HG03558 (cell line): ENCODE data around the gene HLA-DRA.

Experiments
- ATAC-seq: cut with Tn5 transposase; IDR thresholded peaks from one replicate; pipeline ENCODE4 v1.9.1; 2021; ENCODE audit warnings: moderate number of reproducible peaks; ENCODE audit not compliant: unreplicated experiment; ENCODE audit errors: extremely low read depth

Gene HLA-DRA

DNA sequence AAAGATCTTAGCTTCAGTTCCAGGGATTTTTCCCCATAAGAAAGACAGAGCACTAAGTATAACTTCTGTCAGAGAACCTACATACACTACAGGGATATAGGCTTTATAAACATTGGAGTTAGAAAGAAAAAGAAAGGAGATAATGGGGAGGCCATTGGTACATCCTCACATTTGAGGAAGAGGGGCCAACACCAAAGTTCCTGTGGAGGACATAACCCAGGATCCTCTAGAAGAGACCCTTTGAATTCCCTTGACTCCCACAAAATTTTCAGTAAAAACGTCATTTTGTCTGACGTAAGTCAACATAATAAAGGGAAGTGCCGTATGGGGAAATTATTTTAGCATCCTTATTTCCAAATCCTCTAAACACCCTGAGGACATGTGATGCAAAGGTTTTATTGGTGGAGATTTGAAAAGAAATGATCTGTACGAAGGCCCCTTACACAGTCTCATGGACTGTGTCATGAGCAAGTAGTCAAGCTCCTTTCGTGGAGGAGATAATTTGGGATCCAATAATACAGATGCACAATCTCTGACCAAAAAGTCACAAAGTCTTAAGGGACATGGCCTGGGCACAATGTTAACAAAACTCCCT lies 33.2 kb downstream of the HLA-DRA start:
- ATAC-seq, result no peak

DNA sequence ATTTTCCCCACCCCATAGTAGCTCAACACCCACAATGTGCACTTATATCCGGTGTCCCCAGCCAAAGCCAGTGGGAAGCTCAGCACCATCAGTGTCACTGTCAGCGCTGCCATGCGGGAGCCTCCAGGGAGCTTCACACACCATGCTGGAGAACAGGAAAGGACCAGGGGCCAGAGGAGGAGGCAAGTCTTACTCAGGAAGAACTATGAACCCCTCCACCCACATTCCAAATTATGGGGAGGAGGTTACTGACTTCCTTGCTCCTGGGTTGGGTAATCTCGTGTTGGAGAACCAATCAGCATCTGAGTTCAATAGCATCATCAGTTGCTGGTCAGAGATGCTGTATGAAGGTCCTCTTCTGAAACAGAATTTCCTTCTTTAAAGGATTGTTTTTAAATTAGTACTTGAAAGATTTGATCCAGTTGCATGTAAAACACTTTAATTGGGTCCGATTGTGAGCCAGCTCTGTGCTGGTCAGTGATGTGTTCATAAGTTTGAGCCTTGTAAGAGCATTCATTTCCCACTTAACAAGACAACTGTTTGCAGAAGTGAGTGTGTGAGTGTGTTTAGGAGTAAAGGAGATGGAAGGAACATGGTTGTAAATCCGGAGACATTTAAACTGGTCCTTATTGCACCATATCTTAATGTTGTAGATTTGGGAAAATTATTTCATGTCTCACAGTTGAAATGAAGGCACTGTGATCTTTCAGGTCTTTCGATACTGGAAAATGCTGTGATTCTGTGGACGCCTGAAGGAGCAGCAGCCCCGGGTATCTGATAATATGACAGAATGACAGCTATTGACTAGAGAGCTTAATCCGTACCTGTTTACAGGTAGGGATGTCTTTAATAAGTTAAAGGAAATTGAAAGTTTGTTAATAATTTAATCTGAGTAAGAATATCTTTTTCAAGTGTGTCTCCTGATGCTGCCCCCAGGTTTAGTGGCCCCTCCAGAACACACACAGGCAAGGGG lies 34.0 kb downstream of the HLA-DRA start:
- peak; percentile 46 for ATAC-seq

DNA sequence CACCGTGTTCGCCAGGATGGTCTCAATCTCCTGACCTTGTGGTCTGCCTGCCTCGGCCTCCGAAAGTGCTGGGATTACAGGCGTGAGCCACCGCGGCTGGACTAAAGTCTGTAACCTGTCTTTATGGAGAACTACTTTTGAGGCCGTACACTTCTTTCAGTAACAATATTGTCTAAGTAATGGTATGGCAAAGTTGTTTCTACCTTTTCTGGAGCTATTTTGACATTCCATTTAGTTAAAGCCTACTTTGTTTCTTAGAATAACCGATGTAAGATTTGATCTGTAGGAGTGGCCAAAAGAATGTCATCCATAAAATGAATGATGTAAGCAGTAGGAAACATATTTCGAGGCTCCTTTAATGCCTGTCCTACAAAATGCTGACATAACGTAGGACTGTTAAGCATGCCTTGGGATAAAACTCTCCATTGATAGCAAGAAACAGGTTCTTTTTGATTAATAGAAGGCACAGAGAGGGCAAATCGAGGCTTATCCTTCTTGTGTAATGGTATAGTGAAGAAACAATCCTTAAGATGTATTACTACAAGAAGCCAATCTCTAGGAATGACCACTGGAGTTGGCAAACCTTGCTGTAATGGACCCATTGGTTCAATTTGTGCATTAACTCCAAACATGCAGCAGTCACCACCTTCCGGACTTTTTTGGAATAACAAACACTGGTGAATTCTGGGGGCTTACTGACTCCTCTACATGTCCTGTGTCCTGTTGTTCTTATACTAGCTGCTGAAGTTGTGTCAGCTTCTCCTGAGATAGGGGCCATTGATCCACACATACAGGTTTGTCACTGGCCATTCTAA lies 35.9 kb downstream of the HLA-DRA start:
- ATAC-seq, result no peak

- no peak for ATAC-seq
Observed at GRCh38 chr6:32483968-32484613, 44.4 kb downstream of the HLA-DRA start.

DNA sequence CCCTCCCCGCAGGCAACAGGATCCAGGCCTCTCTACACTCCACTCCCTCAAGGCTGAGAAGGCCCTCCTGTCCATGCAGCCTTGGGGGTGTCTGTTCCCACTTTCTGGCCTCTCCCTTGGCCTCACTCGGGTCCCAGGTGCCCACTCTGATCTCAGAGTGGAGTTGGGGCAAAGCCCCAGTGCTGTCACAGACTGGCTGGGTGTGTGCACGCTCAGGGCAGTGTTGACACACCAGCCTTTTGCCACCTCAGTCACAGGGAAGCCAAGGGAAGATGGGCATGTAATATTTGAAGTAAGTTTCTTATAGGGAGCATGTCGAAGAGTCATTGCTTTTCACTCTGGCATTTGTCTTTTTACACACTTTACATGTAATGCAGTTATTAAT lies 44.9 kb downstream of the HLA-DRA start:
- ATAC-seq, result no peak

DNA sequence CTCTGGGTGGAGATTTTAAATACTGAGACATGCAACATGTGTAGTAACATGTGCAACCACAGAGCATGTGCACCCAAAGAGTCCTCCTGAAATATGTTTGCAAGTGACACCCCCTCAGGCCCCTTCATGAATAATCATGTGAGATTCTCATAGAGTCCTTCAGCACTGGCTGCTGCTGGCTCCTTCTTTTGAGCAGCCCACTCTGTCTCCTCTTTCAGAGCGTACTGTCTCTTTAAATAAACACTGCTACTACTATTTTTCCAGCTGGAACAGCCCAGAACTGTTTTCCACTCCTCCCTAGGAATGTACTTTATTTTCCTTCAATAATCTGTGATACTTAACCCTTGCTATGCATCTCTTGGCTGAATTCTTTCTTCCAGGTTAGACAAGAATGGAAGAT lies 48.4 kb downstream of the HLA-DRA start:
- no peak for ATAC-seq

DNA sequence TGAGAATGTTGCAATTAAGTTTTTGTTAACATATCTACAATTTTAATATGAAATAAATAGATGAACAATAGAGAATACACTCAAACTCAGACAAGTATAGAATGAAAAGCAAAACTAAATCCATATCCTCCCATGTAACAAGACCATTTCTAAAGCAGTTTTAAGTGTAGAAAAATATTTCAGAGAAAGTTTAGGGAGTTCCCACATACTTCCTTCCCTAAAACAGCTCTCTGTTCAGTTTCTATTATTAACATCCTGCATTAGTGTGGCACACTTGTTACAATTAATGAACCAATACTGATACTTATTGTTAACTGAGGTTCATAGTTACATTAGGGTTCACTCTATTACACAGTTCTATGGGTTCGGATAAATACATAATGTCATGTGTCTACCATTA lies 52.0 kb downstream of the HLA-DRA start:
- ATAC-seq, result no peak

GRCh38 chr6:32492351-32492750 lies 52.7 kb downstream of the HLA-DRA start:
- no peak for ATAC-seq
